HG02763 (cell line): Measurements from ENCODE around the gene HNRNPC.
"Not testable (repeated sequence)": the region's sequence is repeated elsewhere in the genome, so short reads cannot be mapped to it uniquely, and the experiment has no call there.

Experiments used
- ATAC-seq: cut with Tn5 transposase; IDR thresholded peaks from one replicate; pipeline ENCODE4 v1.9.1; 2021; ENCODE audit warnings: mild to moderate bottlenecking, moderate library complexity; ENCODE audit not compliant: unreplicated experiment

HNRNPC gene

DNA sequence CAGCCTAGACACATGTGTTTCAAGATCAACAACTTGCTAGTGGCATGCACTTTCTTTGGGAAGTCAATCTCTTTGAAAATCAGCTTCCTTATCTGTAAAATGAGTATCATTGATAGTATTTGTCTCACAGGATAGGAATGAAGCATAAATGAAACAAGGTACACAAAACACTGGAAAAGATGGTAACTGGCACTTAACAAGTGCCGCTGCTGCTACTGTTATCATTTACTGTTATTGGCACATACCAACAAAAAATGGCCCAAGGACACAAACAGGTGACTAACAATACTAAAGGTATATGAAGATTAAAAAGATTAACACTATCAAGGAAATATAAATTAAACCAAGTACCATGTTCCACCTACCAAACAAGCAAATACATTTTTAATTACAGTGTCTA, 20.9 kb downstream of the HNRNPC start:
- ATAC-seq, result no peak

DNA sequence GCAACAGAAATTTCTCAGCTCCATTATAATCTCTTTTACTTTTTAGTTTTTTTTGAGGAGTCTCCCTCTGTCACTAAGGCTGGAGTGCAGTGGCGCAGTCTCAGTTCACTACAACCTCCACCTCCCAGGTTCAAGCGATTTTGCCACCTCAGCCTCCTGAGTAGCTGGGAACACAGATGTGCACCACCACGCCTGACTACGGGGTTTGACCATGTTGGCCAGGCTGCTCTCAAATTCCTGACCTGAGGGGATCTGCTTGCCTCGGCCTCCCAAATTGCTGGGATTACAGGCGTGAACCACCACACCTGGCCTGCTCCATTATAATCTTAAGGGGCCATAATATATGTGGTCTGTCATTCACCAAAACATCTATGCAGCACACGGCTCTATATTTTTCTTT, 23.4 kb downstream of the HNRNPC start:
- no peak for ATAC-seq

DNA sequence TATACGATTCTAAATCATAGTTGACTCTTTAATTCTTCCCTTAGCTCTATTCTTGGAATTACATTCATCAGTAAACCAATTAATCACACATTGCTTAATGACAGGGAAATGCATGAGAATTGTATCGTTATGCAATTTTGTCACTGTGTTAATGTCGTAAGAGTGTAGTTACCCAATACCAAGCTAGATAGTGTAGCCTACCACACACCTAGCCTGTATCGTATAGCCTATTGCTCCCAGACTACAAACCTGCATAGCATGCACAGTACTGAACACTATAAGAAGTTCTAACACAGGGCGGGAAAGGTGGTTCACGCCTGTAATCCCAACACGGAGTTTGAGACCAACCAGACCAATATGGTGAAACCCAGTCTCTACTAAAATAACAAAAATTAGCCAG, 24.7 kb downstream of the HNRNPC start:
- ATAC-seq, result no peak

DNA sequence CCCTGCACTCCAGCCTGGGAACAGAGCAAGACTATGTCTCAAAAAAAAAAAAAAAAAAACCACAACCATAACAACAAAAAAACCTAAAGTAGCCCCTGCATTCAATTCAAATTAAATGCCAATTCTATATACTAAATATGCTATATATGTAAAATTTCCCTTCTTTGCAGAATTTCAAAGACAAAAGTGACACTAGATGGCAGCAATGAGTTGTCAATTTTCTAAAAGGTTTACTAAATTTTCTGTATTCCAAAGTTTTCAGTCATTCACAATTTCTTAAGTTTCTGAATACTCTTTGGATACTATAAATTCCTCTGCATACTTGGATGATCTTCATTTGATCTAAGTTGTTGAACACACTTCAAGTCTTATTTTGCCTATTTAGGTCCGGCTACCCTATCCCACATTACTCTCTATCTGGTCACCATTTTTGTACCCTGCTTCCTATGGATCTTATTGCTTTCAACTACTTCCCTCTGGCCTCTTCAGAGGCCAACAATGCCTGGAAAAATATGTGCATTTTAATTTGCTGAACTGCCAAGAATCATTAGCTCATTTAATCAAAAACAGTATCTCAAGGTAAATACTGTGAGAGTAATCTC, 27.9 kb downstream of the HNRNPC start:
- no peak for ATAC-seq

DNA sequence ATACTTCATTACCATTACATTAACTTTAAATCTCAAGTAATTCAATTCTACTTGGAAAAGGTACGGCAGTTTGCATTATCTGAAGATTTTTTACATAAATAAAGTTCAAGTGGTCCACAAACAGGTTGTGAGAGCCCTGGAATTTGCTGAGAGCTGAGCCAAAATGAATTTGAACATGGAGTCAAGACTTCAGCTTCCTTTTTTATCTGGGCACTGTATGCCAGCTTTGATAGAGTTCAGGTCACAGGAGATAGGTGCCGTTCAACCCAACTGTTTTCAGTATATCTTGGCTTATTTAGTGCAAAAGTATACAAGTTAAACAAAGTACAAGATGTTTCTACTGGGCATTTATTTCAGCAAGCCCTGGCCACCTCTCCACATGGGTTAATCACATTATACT, 28.8 kb downstream of the HNRNPC start:
- ATAC-seq, result no peak

DNA sequence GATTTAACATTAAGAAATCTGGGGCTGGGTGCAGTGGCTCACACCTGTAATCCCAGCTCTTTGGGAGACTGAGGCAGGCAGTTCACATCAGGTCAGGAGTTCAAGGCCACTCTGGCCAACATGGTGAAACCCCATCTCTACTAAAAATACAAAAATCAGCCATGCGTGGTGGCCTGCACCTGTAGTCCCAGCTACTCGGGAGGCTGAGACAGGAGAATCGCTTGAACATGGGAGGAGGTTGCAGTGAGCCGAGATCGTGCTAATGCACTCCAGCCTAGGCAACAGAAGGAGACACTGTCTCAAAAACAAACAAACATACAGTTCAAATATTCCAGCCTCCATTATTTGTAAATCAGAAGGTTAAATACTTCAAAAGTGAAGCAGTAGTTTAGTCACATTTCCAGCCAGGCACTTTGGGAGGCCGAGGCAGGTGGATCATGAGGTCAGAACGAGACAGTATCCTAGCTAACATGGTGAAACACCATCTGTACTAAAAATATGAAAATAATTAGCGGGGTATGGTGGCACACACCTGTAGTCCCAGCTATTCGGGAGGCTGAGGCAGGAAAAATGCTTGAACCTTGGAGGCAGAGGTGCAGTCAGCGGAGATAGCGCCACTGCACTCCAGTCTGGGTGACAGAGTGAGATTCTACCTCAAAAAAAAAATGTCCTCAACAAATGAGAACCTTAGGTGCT, 30.3 kb downstream of the HNRNPC start:
- ATAC-seq, result no peak

DNA sequence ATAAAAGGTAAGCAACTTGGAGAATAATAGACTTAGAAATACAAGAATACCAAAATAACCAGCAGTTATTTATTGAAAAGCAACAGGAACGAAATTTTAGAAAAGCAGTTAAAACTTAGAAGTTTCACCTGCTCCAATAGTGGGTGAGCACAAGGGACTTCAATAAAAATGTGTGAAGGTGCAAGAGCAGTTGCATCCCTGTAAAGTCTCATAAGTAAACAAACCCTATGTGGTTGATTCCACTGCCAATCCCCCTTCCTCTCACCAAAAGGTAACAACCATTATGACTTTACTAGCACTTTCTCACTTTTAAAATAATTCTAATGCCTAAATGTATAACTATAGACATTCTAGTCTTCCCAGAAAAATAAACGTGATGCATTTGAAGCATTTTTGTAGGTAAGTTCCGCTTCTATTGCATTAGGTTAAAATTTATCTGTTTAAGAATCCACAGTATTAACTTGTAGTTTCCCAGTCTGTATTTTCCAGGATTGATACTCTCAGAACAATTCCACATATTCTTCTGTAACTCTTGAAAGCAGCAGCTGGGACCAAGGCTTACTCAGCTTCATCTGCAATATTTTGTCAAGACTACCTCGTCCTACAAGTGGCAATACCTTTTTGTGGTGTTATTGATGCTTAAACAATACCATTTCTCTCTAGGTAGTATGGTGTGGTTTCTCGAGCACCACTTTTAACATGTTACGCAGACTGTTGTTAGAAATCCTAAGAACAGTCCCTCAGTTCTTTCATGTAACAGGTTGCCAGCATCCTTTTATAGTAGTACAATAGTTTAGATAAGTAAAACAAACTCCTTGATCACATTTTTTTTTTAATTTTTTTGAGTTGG, 32.1 kb downstream of the HNRNPC start:
- ATAC-seq, result no peak

DNA sequence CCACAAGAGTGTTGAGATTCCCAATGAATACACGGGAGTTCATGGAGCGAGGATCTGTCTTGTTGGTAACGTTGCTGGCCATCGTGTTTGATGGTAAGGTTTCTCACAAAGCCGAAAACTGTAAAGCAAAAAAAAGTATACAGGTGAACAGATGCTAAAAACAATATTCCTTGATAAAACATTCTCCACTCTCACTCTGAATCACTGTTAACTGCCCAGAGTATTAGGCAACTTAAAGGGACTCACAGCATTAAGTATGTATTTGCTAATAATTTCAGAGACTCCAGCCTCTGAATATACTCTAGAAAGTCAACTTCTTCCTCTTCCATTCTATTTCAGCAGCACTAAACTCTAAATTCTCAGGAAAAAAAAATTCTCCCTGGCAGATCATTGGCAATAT, 35.1 kb downstream of the HNRNPC start:
- no peak for ATAC-seq

DNA sequence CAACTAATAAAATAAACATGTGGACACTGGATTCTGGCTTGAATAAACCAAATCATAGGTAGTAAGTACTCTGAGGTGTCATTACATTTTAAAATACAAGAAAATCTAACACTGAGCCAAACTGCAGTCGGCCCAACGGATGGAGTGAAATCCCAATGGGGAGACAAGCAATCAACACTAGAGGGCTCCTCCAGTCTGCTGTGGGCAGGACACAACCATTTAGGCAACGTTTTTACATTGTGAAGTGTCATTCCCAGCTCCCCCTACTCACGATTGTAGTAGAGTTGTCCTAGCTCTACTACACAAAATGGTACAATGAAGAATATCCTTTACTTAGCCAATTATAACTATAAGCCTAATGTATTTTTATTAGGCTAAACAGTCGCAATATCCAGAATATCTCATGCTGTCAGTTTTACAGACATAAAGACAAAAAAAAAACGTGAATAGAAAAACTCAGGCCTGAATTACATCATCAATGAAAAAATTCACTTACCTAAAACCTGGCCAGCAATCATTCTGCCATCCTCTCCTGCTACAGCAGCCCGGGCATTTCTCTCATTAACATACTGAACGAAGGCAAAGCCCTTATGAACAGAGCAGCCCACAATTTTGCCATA, 35.7 kb downstream of the HNRNPC start:
- ATAC-seq, result no peak

DNA sequence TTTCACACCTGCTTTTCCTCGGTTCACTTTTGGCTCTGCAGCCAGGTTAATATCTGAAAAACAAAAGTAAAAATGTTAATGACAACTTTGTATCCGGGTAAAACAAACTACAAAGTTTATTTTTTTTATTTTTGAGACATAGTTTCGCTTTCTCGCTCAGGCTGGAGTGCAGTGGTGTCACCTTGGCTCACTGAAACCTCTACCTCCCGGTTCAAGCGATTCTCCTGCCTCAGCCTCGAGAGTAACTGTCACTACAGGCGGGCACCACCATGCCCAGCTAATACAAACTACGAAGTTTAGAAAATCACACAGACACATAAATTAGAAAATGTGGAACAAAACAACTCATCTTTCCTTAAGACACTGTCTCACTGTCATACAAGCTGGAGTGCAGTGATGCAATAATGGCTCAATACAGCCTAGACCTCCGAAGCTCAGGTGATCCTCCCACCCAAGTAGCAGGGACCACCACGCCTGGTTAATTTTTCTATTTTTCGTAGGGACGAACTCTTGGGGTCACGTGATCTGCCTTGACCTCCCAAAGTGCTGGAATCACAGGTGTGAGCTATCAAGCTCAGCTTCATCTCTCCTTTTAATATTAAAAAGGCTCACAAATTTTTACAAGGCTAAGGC, 38.1 kb downstream of the HNRNPC start:
- no peak for ATAC-seq

DNA sequence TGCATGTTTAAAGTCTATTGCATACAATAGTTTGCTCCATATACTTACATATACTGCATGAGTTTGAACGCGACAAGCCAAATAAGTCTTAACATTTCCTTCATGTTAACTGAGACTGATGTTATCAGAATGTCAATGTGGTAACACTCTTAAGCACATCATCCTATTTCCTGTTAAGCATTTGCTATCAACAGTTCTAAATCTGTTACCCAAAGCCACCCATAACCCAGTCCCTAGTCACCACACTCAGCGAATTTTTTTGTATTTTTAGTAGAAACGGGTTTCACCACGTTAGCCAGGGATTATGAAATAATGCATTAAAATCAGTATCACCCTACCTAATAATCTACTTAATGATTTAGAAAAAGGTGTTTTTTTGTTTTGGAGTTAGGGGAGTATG, 39.4 kb downstream of the HNRNPC start:
- no peak for ATAC-seq

DNA sequence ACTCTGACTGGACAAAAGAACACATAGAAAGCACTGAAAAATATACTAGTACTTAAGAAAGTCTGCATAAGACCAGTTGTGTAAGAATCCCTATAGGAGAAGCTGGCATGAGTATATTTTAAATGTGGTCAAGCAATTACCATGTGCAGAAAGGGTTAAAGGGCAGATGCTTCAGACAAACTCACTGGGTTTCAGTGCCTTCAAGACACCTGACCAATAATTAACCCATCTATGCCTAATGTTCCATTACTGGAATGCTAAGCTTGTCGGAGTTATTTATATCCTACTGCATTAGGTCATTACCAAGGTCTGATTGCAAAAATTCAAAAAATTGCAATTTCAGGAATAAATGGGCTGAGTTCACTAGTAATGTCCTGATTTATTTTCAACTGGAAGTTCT, 41.3 kb downstream of the HNRNPC start:
- ATAC-seq, result no peak

DNA sequence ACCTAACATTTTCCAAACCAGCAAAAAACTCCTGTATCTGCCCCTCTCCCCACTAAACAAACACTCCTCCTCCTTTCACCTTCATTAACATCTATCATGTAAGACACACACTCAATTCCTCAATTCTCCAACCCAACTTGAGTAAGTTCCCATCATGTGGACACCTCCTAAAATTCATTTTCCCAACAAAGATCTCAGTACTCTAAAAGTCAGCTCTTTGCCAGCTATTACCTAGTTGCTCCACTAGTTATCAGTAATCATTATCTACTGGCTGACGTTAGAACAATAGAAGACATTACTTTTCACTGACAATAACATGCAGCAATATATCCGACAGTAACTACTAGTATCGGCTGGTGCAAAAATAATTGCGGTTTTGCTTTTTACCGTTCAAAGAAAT, 42.1 kb downstream of the HNRNPC start:
- ATAC-seq, result no peak

DNA sequence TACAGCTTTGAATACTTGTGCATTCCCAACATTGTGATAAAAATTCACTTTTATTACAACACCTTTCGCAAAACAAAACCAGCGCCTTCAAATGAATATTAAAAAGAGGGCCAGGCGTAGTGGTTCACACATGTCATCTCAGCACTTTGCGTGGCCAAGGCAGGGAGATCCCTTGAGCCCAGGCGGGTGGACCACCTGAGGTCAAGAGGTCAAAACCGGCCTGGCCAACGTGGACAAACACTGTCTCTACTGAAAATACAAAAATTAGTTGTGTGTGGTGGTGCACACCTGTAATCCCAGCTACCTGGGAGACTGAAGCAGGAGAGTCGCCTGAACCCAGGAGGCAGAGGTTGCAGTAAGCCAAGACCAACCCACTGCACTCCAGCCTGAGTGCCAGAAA, 42.8 kb downstream of the HNRNPC start:
- ATAC-seq, result no peak

DNA sequence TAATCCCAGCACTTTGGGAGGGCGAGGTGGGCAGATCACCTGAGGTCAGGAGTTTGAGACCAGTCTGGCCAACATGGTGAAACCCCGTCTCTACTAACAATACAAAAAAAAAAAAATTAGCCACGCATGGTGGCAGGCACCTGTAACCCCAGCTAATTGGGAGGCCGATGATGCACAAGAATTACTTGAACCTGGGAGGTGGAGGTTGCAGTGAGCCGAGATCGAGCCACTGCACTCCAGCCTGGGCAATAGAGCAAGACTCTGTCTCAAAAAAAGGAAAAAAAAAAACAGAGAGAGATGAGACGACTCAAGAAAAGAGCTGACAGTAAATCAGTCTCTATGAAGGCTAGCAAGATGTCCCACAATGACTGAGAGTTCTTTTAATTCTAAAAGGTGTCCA, 44.1 kb downstream of the HNRNPC start:
- ATAC-seq, result not testable (repeated sequence)

DNA sequence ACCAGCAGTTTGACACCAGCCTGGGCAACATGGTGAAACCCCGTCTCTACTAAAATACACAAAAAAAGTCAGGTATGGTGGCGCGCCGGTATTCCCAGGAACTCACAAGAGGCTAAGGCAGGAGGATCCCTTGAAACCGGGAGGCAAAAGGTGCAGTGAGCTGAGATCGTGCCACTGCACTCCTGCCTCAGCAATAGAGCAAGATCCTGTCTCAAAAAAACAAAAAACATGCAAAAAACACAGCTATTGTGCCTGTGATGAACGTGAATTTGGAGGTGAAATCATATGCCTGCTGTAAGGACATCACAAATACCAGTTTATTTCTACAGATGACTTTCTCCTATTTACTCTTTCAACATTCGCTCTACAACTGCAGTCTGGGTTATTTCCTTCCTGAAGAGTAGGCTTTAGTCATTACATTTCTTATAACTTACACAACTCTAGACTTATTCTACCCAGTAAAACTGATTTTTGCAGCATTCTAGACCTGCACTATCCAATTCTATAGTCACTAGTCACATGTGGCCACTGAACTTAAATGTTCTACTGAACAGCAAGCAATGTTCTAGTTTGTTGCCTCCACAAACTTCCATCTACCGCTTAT, 48.3 kb downstream of the HNRNPC start:
- no peak for ATAC-seq

DNA sequence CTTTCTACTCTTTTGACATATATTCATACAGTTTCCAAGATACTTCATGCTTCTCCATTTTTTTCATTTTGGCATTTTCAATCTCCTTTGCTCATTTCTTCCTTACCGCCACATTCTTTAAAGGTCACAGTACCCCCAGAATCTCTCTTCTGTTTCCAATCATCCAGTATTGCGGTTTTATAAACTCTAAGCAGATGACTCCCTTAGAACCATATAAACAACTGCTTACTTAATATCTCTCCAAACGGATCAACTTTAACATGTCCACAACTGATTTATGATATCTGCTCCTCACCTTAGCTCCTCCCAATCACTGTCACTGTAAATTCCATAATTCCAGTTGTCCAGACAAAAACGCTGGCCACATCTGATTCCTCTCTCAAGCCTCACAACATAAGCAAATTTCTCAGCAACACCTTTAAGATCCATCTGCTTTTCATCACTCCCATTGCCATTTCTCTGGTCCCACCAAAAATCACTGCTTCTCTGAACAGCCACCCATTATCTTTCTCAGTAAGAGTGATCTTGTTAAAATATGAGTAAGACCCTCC, 49.6 kb downstream of the HNRNPC start:
- ATAC-seq, result no peak

DNA sequence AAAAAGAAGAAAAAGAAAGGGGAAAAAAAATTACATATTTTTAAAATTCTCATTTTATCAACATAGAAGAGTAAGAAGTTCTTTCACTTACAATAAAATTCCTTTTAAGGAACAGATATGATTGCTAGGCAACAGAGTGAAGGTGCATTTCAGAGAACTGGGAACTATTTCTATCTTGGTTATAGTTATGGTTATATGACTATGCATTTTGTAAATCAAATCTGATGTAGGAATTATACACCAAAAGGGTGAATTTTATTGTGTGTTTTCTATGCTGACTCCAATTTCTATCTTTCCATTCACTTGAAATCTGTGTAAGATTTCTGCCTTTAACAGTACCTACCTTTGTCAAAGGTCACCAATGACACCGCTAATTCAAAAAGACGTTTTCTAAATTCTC, 50.1 kb downstream of the HNRNPC start:
- no peak for ATAC-seq

DNA sequence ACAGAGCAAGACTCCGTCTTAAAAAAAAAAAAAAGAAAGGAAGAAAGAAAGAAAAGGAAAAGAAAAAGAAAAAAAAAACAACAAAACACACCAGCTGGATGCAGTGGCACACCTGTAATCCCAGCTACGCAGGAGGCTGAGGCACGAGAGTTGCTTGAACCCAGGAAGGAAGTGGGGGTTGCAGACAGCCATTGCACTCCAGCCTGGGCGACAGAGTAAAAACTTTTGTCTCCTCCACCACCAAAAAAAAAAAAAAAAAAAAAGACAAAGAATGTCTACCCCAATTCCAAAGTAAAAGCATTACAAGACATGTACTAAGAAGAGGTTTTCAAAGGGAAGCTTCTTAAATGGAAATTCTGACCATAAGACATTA, 53.4 kb downstream of the HNRNPC start:
- ATAC-seq, result no peak

DNA sequence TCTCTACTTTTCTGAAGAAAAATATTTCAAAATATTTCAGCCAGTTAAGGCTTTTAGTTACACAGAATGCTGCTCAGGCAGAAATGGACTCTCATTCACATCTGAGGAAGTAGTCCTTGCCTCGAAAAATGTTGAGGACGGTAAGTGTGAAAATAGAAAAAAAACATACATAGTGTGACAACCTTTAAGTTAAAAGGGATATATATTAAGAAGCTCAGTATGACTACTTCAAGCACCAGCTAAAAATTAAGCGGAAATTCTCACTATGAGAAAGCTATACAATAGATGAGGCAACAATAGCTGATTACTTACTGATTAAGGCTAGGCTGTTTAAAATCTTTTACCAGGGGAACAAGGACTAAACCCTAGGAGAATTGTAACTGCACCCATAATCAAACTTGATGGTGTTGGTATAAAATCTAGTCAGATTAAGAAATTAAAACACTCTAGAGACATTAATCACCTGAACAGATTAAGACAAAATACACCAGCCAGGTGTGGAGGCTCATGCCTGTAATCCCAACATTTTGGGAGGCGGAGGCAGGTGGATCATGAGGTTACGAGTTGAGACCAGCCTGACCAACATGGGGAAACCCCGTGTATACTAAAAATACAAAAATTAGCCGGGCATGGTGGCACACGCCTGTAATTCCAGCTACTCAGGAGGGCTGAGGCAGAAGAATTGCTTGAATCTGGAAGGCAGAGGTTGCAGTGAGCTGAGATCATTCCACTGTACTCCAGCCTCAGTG, 53.9 kb downstream of the HNRNPC start:
- no peak for ATAC-seq
